PFSK-1 (cell line): Measurements from ENCODE around the gene GRIK1.

Source experiments
- POLR2AphosphoS5 ChIP-seq: IDR thresholded peaks from 2 replicates; pipeline ENCODE4 v1.6.1; 2012; ENCODE audit warnings: low read depth, mild to moderate bottlenecking, control low read depth, low read length, moderate library complexity
- SIN3A ChIP-seq: IDR thresholded peaks from 2 replicates; pipeline ENCODE4 v1.6.1; 2012; ENCODE audit warnings: mild to moderate bottlenecking, low read length, moderate library complexity, borderline replicate concordance; ENCODE audit not compliant: insufficient read depth
- TAF1 ChIP-seq: IDR thresholded peaks from 2 replicates; pipeline ENCODE4 v1.6.1; 2012; ENCODE audit warnings: low read length, control low read depth, borderline replicate concordance; ENCODE audit not compliant: insufficient read depth

DNA sequence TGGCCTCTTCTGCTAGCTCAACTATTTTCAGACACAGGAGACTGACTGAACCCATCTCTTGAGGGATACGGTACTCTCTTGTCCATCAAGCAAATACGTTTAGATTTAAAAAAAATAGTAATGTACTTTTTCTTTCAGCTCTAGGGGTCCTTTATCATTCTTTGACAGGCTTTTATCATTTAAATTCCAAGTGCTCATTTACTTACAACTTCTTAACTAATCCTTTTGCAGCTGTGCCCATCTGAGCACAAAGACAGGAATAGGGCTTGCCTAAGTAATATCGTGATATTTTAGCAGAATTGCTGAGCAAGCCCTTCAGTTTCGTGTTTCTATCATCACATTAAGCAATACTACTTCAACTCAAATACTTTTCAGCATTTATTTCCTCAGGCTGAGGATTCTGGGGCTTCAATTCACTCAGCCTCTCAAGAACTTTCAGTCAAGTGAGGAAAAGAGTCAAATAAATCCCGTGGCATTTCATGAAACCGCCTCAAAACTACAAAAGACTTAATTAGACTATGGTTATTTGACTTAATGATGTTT, 323.5 kb downstream of the GRIK1 start:
- TF ChIP-seq SIN3A (no peak), TAF1 (no peak), POLR2AphosphoS5 (no peak)
